ENCODE data around the gene ZNF560. TPM values are rescaled to one million over a fixed set of nuclear protein-coding genes. Genes with fewer than 3 reads are reported as not detected.

Gene ZNF560
- total RNA-seq, 1 experiment from 2014 or later, result not detected

Other genes with a start within 250 kb of the ZNF560 start
- gene OR7E24, start 247.7 kb downstream of the ZNF560 start, total RNA-seq (2014; rRNA removed; shearing (Covaris generic)), result not detected in 2 replicates
- 8.0 and 13.6 TPM in 2 replicates for gene ZNF699, start 188.8 kb downstream of the ZNF560 start, total RNA-seq (2014; rRNA removed; shearing (Covaris generic))
- gene ZNF559, start 174.4 kb downstream of the ZNF560 start, total RNA-seq (2014; rRNA removed; shearing (Covaris generic)), result 15.8 and 18.4 TPM in 2 replicates
- 1.8 TPM in 1 of 2 replicates, not detected in the other for gene ZNF177, start 135.6 kb downstream of the ZNF560 start, total RNA-seq (2014; rRNA removed; shearing (Covaris generic))
- gene ZNF266, start 63.0 kb downstream of the ZNF560 start, total RNA-seq (2014; rRNA removed; shearing (Covaris generic)), result 9.0 and 16.1 TPM in 2 replicates
- 4.7 and 5.9 TPM in 2 replicates for gene ZNF426, start 40.0 kb upstream of the ZNF560 start, total RNA-seq (2014; rRNA removed; shearing (Covaris generic))
- 22.9 and 29.1 TPM in 2 replicates for gene ZNF121, start 85.9 kb upstream of the ZNF560 start, total RNA-seq (2014; rRNA removed; shearing (Covaris generic))
- gene ZNF561, start 122.6 kb upstream of the ZNF560 start, total RNA-seq (2014; rRNA removed; shearing (Covaris generic)), result 9.8 and 14.5 TPM in 2 replicates
- gene ZNF562, start 176.5 kb upstream of the ZNF560 start, total RNA-seq (2014; rRNA removed; shearing (Covaris generic)), result 7.8 and 9.6 TPM in 2 replicates